IMR-90 (cell line): ENCODE measurements around the gene SIGLEC11. TPM values are rescaled to one million over a fixed set of nuclear protein-coding genes. Genes with fewer than 3 reads are reported as not detected.

Experiments
- ATAC-seq: fragments of 200-7000 bp; cut with Tn5 transposase; 2 replicates; pipeline ENCODE4 v1.9.1; 2020; ENCODE audit warnings: low read depth, mild to moderate bottlenecking, moderate library complexity
- BruUV-seq: library from RNA; stranded (reverse); fragments of 400-500 nt; replicated peaks from 2 replicates; lab custom pipeline; 2021; lab: Mats Ljungman, UMichigan
- CTCF ChIA-PET: fragments of 300-600 bp; formaldehyde crosslinking; extraction: SDS; loops from one replicate; lab custom pipeline; 2021; ENCODE audit warnings: antibody characterized with exemption; lab: Yijun Ruan, JAX
- POLR2A ChIA-PET: fragments of 300-600 bp; sonication (Branson Sonifier 250); formaldehyde crosslinking; loops from one replicate; lab custom pipeline; 2022; ENCODE audit warnings: antibody characterized with exemption; ENCODE audit not compliant: unreplicated experiment; lab: Charles Lee
- DNase-seq: peaks from one replicate; pipeline ENCODE4 v3.0.0; 2013
- H2AFZ ChIP-seq: replicated peaks from 2 replicates; pipeline ENCODE3; 2013; ENCODE audit warnings: low read length, mild to moderate bottlenecking; ENCODE audit not compliant: poor library complexity
- H2AK5ac ChIP-seq: 2 replicates; pipeline ENCODE4 v1.6.1; 2013; ENCODE audit warnings: low read depth, low read length, inconsistent platforms
- H2AK9ac ChIP-seq: replicated peaks from 2 replicates; pipeline ENCODE3; 2013; ENCODE audit warnings: mild to moderate bottlenecking, low read depth, low read length, moderate library complexity; ENCODE audit not compliant: poor library complexity
- H2BK120ac ChIP-seq: 2 replicates; pipeline ENCODE4 v1.6.1; 2013; ENCODE audit warnings: low read depth, low read length, inconsistent platforms
- H2BK15ac ChIP-seq: 3 replicates; pipeline ENCODE4 v1.6.1; 2013; ENCODE audit warnings: low read depth, low read length, inconsistent platforms
- H2BK20ac ChIP-seq: 2 replicates; pipeline ENCODE4 v1.6.1; 2013; ENCODE audit warnings: low read depth, mild to moderate bottlenecking, inconsistent platforms, low read length, moderate library complexity
- H2BK5ac ChIP-seq: 2 replicates; pipeline ENCODE4 v1.6.1; 2013; ENCODE audit warnings: mild to moderate bottlenecking, low read depth, low read length, inconsistent platforms; ENCODE audit not compliant: poor library complexity, severe bottlenecking
- H3K14ac ChIP-seq: replicated peaks from 2 replicates; pipeline ENCODE4 v1.6.1; 2013; ENCODE audit warnings: low read depth, low read length, inconsistent platforms
- H3K18ac ChIP-seq: 2 replicates; pipeline ENCODE4 v1.6.1; 2013; ENCODE audit warnings: low read depth, low read length, control low read depth
- H3K23ac ChIP-seq: 2 replicates; pipeline ENCODE4 v1.6.1; 2013; ENCODE audit warnings: low read depth, low read length, inconsistent platforms
- H3K27ac ChIP-seq: 2 replicates; pipeline ENCODE4 v1.5.1; 2013; ENCODE audit warnings: mild to moderate bottlenecking, control low read depth, low read length; ENCODE audit not compliant: insufficient read depth
- H3K27me3 ChIP-seq: 2 replicates; pipeline ENCODE4 v1.6.1; 2013; ENCODE audit warnings: low read length; ENCODE audit not compliant: control insufficient read depth, insufficient read depth
- H3K36me3 ChIP-seq: 2 replicates; pipeline ENCODE4 v1.6.1; 2013; ENCODE audit warnings: low read length, mixed read lengths; ENCODE audit not compliant: control insufficient read depth, insufficient read depth
- H3K4ac ChIP-seq: 2 replicates; pipeline ENCODE4 v1.6.1; 2013; ENCODE audit warnings: low read depth, low read length, inconsistent platforms
- H3K4me1 ChIP-seq: 2 replicates; pipeline ENCODE4 v1.6.1; 2013; ENCODE audit warnings: low read length, mixed read lengths; ENCODE audit not compliant: control insufficient read depth, insufficient read depth
- H3K4me2 ChIP-seq: 2 replicates; pipeline ENCODE4 v1.6.1; 2013; ENCODE audit warnings: low read depth, mild to moderate bottlenecking, control low read depth, low read length, moderate library complexity
- H3K4me3 ChIP-seq: 2 replicates; pipeline ENCODE4 v1.5.1; 2013; ENCODE audit warnings: low read depth, mild to moderate bottlenecking, control low read depth, low read length, moderate library complexity; ENCODE audit not compliant: insufficient read depth
- H3K56ac ChIP-seq: 2 replicates; pipeline ENCODE4 v1.6.1; 2013; ENCODE audit warnings: low read length, inconsistent platforms; ENCODE audit not compliant: insufficient read depth; ENCODE audit errors: extremely low read depth
- H3K79me1 ChIP-seq, 2 experiments: 2 replicates each; pipeline ENCODE4 v1.6.1; 2013; ENCODE audit warnings: low read length in 2 of 2, inconsistent platforms in 1 of 2, low read depth in 1 of 2
- H3K9ac ChIP-seq: 2 replicates; pipeline ENCODE4 v1.6.1; 2013; ENCODE audit warnings: low read depth, low read length, control low read depth
- H3K9me1 ChIP-seq: 2 replicates; pipeline ENCODE4 v1.6.1; 2013; ENCODE audit warnings: low read length, inconsistent platforms; ENCODE audit not compliant: insufficient read depth
- H3K9me3 ChIP-seq: 2 replicates; pipeline ENCODE4 v1.6.1; 2013; ENCODE audit warnings: low read length; ENCODE audit not compliant: control insufficient read depth, insufficient read depth
- H4K20me1 ChIP-seq: 2 replicates; pipeline ENCODE4 v1.6.1; 2013; ENCODE audit warnings: low read length, inconsistent platforms; ENCODE audit not compliant: insufficient read depth
- H4K5ac ChIP-seq: 2 replicates; pipeline ENCODE4 v1.6.1; 2013; ENCODE audit warnings: mild to moderate bottlenecking, low read depth, low read length, control low read depth
- H4K8ac ChIP-seq, 2 experiments: 2 replicates each; pipeline ENCODE4 v1.6.1; 2013; ENCODE audit warnings: low read depth in 2 of 2, low read length in 2 of 2, control low read depth in 1 of 2, inconsistent platforms in 1 of 2
- H4K91ac ChIP-seq: 2 replicates; pipeline ENCODE4 v1.6.1; 2013; ENCODE audit warnings: low read depth, low read length, inconsistent platforms; ENCODE audit not compliant: insufficient read depth
- CHD1 ChIP-seq: IDR thresholded peaks from 2 replicates; pipeline ENCODE4 v1.6.1; 2012; ENCODE audit warnings: low read depth, low read length, improper control_type of control experiment
- CTCF ChIP-seq: conservative IDR thresholded peaks from 2 replicates; pipeline ENCODE4 v1.5.1; 2012; ENCODE audit warnings: mild to moderate bottlenecking, low read depth, low read length, improper control_type of control experiment
- ELK1 ChIP-seq: fragments of 150-350 bp; IDR thresholded peaks from 2 replicates; pipeline ENCODE4 v1.6.1; 2016; ENCODE audit warnings: low read depth, mild to moderate bottlenecking, low read length, moderate library complexity, borderline replicate concordance
- MXI1 ChIP-seq: IDR thresholded peaks from 2 replicates; pipeline ENCODE4 v1.6.1; 2012; ENCODE audit warnings: low read depth, mild to moderate bottlenecking, low read length, moderate library complexity, borderline replicate concordance
- NFE2L2 ChIP-seq: fragments of 150-350 bp; IDR thresholded peaks from 2 replicates; pipeline ENCODE4 v1.6.1; 2016; ENCODE audit warnings: low read depth, mild to moderate bottlenecking, low read length
- RAD21 ChIP-seq: IDR thresholded peaks from 2 replicates; pipeline ENCODE4 v1.6.1; 2012; ENCODE audit warnings: low read length, improper control_type of control experiment
- RCOR1 ChIP-seq: IDR thresholded peaks from 2 replicates; pipeline ENCODE4 v1.6.1; 2012; ENCODE audit warnings: mild to moderate bottlenecking, low read length, improper control_type of control experiment; ENCODE audit not compliant: insufficient replicate concordance
- RFX5 ChIP-seq: IDR thresholded peaks from 2 replicates; pipeline ENCODE4 v1.8.0; 2012; ENCODE audit warnings: low read depth, mild to moderate bottlenecking, low read length, moderate library complexity
- WGBS, 2 experiments: methylation state at CpG; one replicate each; pipeline versions ENCODE4 v1.1.5 to v1.1.7; 2013; ENCODE audit warnings: missing lambda C conversion rate in 2 of 2; ENCODE audit not compliant: insufficient read length in 1 of 2; ENCODE audit errors: extremely low coverage in 2 of 2; 5-methylcytosine and 5-hydroxymethylcytosine counted together
- dilution Hi-C: fragments of 300-500 bp; cut with HindIII; formaldehyde crosslinking; loops from one replicate; pipeline ENCODE4 v1.14.3; 2018; ENCODE audit warnings: low sequenced_read_pairs; ENCODE audit not compliant: unreplicated experiment
- in situ Hi-C: fragments of 300-500 bp; cut with MboI; formaldehyde crosslinking; loops from 3 replicates; pipeline ENCODE4 v1.14.3; 2019; ENCODE audit warnings: low sequenced_read_pairs, inconsistent platforms, mixed read lengths
- intact Hi-C: fragments of 100-400 bp; cut with micrococcal nuclease; formaldehyde crosslinking; loops from 2 replicates; pipeline ENCODE4 v1.10.0; 2022
- polyA plus RNA-seq, 3 experiments: library from polyadenylated mRNA; depleted of rRNA; stranded (reverse); fragments of >200 nt; gene quantifications; 2 replicates each; pipeline ENCODE4 v1.2.3, GENCODE V29; 2012; ENCODE audit warnings: low replicate concordance in 1 of 3
- total RNA-seq: library from RNA; depleted of rRNA; stranded (reverse); fragments of >200 nt; gene quantifications from 2 replicates; pipeline ENCODE4 v1.2.3, GENCODE V29; 2012

The SIGLEC11 gene
- total and polyA plus RNA-seq, 2 of the 4 experiments (the other 2 are of a cell fraction): not detected

- no peak overlapping the region for H2BK20ac ChIP-seq
- H2AFZ ChIP-seq: no peak overlapping the region
- no peaks in the 10 kb centered on the region for H3K9me3 ChIP-seq
- no peak for TF ChIP-seq NFE2L2
- no peak for TF ChIP-seq RCOR1
- no peak for TF ChIP-seq MXI1
- TF ChIP-seq RAD21: no peak
- TF ChIP-seq ELK1: no peak
- no peak for TF ChIP-seq RFX5
- TF ChIP-seq CHD1: no peak
- no peak for TF ChIP-seq CTCF
- H3K14ac ChIP-seq: no peak overlapping the region
- no peak overlapping the region for H2AK9ac ChIP-seq
- H3K18ac ChIP-seq: no peak overlapping the region
- in situ Hi-C loops (no loop called here), dilution Hi-C loops (no loop called here), intact Hi-C loops (no loop called here)
- no peak overlapping the region for H3K4ac ChIP-seq
- H4K5ac ChIP-seq: no peak overlapping the region
- POLR2A ChIA-PET: no interaction called here
- no peak overlapping the region for H3K9ac ChIP-seq
- no peak overlapping the region for H4K8ac ChIP-seq
- DNase-seq (no peak), ATAC-seq (no peak)
- no peaks in the 10 kb centered on the region; a peak in 1 of 4 replicates for H3K79me1 ChIP-seq
- H3K4me1 ChIP-seq: no peaks in the 10 kb centered on the region
- H3K4me3 ChIP-seq: no peak overlapping the region
- CTCF ChIA-PET: interaction anchor here (1.1 kb wide), 1 partner anchor 40 kb away, joined by 3 read pairs; no protein-coding TSS in a partner anchor
- H3K23ac ChIP-seq: no peak overlapping the region
- BruUV-seq: no TSS peak
- peaks cover 20% of the 10 kb centered on the region for H3K36me3 ChIP-seq
- no peak overlapping the region for H4K91ac ChIP-seq
- H4K20me1 ChIP-seq: peaks cover under 1% of the 10 kb centered on the region; the same call in 1 of the 2 replicates
- no peaks in the 10 kb centered on the region for H3K27me3 ChIP-seq
- H3K9me1 ChIP-seq: peaks cover 3% of the 10 kb centered on the region; the same call in 1 of the 2 replicates
- no peak overlapping the region for H2BK5ac ChIP-seq
- H3K27ac ChIP-seq: no peak overlapping the region
- H2BK120ac ChIP-seq: no peak overlapping the region
- no peak overlapping the region for H3K56ac ChIP-seq
- no peak overlapping the region for H3K4me2 ChIP-seq
- no peak overlapping the region for H2BK15ac ChIP-seq
- 87% methylated on average over 3 of the region's 18 CpGs; no CpG with 5 or more reads in 1 of the 2 experiments for WGBS, 2 experiments
- H2AK5ac ChIP-seq: no peak overlapping the region
Observed at GRCh38 chr19:49977881-49978280, 16.9 kb upstream of the SIGLEC11 start.
